GM21825 (cell line): ENCODE data around the gene SMIM21.

Experiments
- ATAC-seq: cut with Tn5 transposase; IDR thresholded peaks from one replicate; pipeline ENCODE4 v1.9.1; 2021; ENCODE audit warnings: mild to moderate bottlenecking, moderate library complexity; ENCODE audit not compliant: unreplicated experiment

The SMIM21 gene

GRCh38 chr18:75378376-75379315 is 48.9 kb downstream of the SMIM21 start:
- ATAC-seq = no peak

GRCh38 chr18:75377926-75378325 is 49.6 kb downstream of the SMIM21 start:
- ATAC-seq = no peak

GRCh38 chr18:75377258-75377657 is 50.2 kb downstream of the SMIM21 start:
- ATAC-seq = no peak

- ATAC-seq = no peak
These were observed 51.5 kb downstream of the SMIM21 start for GRCh38 chr18:75376004-75376403.

GRCh38 chr18:75375341-75375740 is 52.2 kb downstream of the SMIM21 start:
- no peak for ATAC-seq

- ATAC-seq = no peak
These were observed 53.0 kb downstream of the SMIM21 start for GRCh38 chr18:75374466-75374865.

GRCh38 chr18:75369026-75369721 is 58.3 kb downstream of the SMIM21 start:
- no peak for ATAC-seq

GRCh38 chr18:75365837-75366236 is 61.7 kb downstream of the SMIM21 start:
- no peak for ATAC-seq

GRCh38 chr18:75365254-75365629 is 62.3 kb downstream of the SMIM21 start:
- no peak for ATAC-seq

- ATAC-seq = no peak
These were observed 62.8 kb downstream of the SMIM21 start for GRCh38 chr18:75364512-75365253.

GRCh38 chr18:75363446-75364225 is 63.9 kb downstream of the SMIM21 start:
- no peak for ATAC-seq

- ATAC-seq = no peak
These were observed 65.1 kb downstream of the SMIM21 start for GRCh38 chr18:75362435-75362834.

- ATAC-seq = no peak
These were observed 66.6 kb downstream of the SMIM21 start for GRCh38 chr18:75360941-75361340.

- ATAC-seq = no peak
These were observed 67.3 kb downstream of the SMIM21 start for GRCh38 chr18:75360215-75360614.
